GM18502 (cell line): ENCODE measurements around the gene PTPRN2.
"Not testable (repeated sequence)": the region's sequence is repeated elsewhere in the genome, so short reads cannot be mapped to it uniquely, and the experiment has no call there.

Source experiments
- ATAC-seq: cut with Tn5 transposase; IDR thresholded peaks from one replicate; pipeline ENCODE4 v1.9.1; 2021; ENCODE audit warnings: mild to moderate bottlenecking; ENCODE audit not compliant: unreplicated experiment, poor library complexity

The PTPRN2 gene

DNA sequence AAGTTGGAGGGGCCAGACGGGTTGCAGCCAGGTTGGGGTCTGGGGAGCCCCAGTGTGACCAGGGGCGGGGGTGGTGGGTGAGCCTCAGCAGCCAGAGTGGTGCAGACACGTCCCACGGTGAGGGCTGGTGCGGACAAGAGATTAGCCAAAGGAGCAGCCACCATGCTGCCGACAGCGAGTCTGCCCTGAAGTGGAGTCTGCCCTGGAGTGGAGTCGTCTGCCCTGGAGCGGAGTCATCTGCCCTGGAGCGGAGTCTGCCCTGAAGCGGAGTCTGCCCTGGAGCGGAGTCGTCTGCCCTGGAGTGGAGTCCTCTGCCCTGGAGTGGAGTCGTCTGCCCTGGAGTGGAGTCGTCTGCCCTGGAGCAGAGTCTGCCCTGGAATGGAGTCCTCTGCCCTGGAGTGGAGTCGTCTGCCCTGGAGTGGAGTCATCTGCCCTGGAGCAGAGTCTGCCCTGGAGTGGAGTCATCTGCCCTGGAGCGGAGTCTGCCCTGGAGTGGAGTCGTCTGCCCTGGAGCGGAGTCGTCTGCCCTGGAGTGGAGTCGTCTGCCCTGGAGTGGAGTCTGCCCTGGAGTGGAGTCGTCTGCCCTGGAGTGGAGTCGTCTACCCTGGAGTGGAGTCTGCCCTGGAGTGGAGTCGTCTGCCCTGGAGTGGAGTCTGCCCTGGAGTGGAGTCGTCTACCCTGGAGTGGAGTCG, 64.3 kb downstream of the PTPRN2 start:
- ATAC-seq: not testable (repeated sequence)

DNA sequence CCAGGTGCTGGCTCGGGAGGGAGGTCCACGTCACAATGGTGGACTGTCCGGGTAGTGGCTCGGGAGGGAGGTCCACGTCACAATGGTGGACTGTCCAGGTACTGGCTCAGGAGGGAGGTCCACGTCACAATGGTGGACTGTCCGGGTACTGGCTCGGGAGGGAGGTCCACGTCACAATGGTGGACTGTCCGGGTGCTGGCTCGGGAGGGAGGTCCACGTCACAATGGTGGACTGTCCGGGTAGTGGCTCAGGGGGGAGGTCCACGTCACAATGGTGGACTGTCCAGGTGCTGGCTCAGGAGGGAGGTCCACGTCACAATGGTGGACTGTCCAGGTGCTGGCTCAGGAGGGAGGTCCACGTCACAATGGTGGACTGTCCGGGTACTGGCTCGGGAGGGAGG, 65.8 kb downstream of the PTPRN2 start:
- ATAC-seq: not testable (repeated sequence)

DNA sequence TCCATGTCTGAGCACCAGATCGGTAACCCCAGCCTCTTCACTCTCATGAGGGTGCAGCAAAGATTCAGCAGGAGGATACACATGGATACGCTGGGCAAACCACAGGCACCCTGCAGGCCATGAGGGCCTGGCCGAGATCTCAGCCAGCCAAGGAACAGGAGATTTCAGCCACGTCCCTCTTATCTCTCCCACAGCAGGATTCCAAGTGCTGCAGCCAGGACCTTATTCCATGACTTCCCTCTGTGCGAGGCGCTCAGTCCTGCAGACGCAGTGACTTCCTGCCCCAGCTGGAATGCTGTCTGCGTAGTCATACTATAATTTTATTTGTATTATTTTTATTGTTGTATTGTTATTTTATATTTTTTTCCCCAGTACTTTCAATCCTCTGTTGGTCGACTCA, 66.8 kb downstream of the PTPRN2 start:
- ATAC-seq: no peak

DNA sequence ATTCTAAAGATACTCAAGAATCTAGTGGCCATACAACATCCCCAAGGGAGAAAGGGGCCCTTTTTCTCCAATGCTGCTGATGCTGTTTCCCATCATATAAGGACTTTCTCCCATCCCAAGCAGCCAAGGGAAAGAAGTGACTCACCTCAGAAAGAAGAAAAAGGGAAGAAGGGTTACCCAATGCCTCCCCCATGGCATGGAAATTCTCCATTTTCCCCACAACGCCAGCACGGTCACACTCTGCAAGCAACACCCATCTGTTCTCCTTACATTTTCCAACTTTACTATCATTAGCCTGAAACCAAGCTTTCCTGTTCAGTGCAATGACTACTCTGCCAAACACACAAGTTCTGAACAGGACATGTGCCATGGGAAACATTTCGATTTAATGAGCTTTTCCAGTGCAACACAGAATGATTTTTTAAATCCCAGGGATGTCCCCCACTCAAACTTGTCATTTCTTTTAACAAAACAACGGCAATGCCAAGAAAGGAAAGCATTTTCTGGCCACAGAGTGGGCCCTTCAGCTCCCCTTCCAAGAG, 67.9 kb downstream of the PTPRN2 start:
- ATAC-seq: no peak

DNA sequence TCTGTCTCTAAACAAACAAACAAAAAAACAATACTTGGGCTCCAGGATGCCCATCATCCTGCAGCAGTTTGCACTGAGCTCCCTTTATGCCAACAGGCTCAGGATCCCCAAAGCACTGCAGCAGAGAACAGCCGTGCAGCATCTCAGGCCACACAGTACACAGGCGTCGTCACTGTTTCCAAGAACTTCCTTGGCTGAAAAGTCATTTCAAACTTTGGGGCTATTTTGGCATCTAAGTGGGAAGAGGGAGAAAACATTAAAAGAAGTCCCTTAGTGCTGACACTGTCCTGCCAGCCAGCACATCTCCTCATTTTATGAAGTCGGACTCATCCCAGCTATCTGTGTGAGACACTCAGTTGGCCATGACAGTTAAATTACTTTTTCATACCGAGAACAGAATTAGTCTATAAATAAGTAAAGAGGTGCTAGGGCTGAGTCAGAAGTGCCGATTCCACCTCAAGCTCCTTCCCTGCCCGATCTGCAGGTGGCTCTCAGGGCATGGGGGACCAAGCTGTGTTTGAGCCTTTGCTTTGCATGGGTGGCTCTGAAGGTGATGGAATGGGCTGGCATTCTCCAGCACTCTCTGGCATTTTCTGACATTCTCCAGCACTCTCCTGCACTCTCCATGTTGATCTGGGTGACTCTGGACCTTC, 68.5 kb downstream of the PTPRN2 start:
- ATAC-seq: no peak

DNA sequence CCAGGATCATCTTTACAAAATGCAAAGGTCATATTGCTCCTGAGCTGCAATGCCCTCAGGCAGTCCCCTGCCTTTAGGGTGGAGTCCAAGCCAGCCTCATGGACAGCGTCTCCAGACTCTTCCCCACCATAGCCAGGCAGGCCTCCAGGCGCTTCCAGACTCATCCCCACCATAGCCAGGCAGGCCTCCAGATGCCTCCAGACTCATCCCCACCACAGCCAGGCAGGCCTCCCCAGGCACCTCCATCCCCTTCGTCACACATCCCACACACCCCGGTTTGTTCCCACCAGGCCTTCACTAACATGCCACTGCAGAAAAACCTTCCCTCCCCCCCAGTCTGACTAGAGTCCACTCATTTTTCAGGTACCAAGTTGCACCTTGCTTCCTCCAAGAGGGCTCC, 70.1 kb downstream of the PTPRN2 start:
- ATAC-seq: no peak

DNA sequence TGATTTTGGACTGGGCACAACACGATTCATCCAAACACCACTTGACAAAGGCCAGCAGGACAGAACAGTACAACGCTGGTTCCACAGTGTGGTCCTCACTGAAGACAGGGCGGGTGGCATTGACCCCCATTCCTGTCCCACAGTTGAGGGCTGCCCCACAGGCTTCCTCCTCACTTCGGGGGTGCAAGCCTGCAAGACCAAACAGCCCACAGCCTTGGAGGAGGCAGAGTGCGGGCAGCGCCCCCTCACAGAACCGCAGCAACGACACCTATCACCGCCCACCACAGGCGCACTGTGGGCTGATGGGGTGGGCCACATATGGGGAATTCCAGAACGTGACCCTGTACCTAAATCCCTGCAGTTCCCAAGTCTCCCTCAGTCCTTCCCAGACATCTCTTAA, 70.6 kb downstream of the PTPRN2 start:
- no peak for ATAC-seq

DNA sequence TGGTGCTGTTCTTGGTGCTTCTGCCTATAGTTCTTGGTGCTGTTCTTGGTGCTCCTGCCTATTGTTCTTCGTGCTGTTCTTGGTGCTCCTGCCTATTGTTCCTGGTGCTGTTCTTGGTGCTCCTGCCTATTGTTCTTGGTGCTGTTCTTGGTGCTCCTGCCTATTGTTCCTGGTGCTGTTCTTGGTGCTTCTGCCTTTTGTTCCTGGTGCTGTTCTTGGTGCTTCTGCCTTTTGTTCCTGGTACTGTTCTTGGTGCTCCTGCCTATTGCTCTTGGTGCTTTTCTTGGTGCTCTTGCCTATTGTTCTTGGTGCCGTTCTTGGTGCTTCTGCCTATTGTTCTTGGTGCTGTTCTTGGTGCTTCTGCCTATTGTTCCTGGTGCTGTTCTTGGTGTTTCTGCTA, 71.1 kb downstream of the PTPRN2 start:
- ATAC-seq: no peak

DNA sequence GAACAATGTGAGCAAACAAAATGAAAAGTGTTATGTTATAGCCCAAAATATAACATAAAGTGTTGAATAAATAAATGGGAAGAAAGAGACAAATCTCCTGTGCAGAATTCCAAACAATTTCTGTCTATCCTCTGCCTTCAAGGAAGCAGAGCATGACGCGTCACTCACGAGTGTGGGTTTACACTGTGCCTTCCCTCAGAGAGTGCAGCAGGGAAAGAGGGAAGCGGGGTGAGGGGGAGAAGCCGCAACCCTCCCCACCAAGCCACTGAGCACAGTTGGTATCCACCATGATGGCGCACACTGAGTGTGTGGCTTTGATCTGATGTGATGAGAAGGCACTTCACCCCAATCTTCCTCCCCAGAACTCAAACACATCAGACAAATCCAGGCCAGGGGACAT, 74.8 kb downstream of the PTPRN2 start:
- ATAC-seq: no peak

DNA sequence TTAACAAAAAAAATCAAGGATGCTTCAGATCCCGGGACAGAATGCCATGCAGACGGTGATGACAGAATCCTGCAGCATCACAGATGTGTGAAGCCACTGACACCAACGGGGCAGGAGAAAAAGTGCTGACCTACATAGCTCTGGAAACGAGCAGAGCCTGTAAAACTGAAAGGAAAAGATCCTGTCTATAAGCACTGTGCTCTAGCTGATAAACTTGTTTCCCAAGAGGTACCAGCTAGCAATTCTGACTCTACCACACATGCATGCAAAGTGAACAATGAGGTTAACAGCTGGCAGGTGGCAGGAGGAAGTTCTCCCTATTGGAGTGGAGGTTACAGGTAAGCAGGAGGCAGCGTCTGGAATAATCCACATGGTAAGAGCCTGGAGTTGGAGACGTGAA, 75.6 kb downstream of the PTPRN2 start:
- ATAC-seq: no peak

DNA sequence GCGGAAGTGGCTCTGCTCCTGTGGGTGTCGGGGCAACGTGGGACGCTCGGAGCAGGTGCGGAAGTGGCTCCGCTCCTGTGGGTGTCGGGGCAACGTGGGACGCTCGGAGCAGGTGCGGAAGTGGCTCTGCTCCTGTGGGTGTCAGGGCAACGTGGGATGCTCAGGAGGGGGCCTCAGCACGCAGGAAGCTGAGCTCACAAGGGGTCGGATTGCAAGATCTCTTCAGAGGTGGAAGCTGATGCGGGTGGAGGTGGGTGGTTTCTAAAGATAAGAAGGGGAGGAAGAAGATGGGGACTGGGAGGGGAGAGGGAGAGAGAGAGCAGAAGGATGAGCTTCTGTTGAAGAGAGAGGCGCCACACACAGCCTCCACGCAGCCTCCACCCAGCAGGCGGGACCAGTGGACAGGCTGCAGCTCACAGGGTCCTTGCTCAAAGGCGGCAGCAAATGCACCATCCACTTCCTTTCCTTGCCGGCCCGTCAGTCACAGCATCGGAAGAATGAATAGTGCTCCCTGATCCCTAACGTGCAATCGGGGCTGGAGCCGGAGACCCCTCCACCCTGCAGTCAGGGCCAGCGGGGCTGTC, 78.7 kb downstream of the PTPRN2 start:
- ATAC-seq: no peak

DNA sequence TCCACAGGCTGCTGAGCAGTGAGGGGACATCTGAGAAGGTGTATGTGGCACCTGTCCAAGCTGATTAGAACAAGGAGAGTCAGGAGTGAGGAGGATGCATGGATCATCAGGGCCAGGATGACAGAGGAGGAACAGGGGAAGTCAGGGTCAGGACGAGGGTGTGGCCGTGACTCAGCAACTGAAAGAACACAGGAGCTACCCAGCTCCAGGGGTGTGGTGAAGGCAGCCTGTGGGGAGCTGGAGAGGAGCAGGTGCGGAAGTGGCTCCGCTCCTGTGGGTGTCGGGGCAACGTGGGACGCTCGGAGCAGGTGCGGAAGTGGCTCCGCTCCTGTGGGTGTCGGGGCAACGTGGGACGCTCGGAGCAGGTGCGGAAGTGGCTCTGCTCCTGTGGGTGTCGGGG, 79.3 kb downstream of the PTPRN2 start:
- not testable (repeated sequence) for ATAC-seq

DNA sequence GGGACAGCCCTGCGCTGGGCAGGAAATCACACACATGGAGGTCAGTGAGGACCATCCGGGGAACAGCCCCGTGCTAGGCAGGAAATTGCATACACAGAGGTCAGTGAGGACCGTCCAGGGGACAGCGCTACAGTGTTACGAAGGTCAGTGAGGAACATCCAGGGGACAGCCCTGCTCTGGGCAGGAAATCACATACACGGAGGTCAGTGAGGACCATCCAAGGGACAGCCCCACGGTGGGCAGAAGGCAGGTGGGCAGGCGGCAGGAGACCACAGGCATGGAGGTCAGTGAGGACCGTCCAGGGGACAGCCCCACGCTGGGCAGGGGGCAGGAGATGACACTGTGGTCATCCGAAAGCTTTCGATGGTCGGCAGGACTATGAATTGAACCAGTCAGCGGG, 79.7 kb downstream of the PTPRN2 start:
- ATAC-seq: no peak

DNA sequence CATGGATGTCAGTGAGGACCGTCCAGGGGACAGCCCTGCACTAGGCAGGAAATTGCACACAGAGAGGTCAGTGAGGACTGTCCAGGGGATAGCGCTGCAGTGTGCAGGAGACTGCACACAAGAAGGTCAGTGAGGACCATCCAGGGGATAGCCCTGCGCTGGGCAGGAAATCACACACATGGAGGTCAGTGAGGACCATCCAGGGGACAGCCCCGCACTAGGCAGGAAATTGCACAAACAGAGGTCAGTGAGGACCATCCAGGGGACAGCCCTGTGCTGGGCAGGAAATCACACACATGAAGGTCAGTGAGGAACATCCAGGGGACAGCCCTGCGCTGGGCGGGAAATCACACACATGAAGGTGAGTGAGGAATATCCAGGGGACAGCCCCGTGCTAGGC, 80.4 kb downstream of the PTPRN2 start:
- not testable (repeated sequence) for ATAC-seq

DNA sequence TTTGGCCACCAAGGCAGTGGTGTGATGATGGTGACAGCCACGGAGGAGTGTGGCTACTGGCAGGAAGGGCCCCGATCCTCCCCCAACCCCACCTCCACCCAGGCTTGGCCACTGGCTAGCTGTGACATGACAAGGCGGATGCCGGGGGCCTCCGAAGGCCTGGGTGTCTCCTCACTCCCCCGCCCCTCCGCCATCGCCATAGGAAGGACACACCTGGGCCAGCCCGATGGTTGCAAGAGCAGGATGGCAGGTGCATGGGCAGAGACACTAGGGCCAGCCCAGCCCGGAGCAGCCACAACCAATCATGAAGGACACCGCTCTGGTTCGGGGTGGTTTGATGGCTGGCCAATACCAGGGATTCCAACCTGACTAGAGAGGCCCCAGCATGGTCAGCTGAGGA, 81.0 kb downstream of the PTPRN2 start:
- ATAC-seq: no peak

DNA sequence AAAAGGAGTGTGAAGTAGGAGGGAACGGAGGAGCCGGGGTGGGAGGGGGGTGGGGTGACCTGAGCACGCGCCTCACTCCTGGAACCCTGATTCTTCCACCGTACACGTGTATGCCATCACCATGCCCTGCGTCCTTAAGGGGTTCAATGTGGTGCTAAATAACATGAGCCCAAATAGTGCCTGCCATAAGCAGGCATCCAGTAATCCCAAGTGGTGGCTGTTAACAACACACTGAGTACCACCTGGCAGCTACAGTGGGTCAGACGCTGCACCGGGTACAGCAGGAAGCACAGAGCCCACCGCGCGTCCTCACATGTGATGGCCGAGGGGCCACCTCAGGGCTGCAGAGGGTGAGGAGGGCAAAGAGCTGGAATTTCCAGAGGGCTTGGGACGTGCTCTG, 81.9 kb downstream of the PTPRN2 start:
- no peak for ATAC-seq

DNA sequence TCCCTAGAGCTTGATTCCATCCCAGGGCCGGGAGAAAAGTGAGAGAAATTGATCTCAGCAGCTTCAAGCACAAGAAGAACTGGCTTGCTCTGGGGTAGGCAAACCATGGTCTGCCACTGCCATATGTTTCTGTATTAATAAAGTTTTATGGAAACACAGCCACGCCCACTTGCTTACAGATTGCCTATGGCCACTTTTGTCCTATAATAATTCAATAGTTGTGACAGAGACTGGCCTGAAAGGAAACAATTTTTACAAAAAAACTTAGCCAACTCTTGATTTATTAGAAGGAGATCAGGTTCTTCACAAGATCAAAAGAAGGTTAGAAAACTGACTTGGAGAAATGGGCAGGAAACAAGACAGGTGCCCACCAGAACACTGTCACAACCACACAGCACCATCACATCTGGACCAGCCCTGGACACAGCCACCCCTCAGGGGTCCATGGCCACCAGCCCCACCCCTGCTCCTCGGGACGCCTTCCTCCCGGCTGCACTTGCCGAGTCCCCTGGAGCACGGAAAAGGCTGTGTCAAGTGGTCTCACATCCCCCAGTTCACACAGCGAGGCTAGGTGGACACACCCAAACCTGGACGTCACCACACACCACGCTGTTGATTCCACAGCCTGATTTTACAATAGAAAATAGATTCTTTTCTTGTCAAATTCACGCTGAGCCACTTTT, 85.4 kb downstream of the PTPRN2 start:
- no peak for ATAC-seq

DNA sequence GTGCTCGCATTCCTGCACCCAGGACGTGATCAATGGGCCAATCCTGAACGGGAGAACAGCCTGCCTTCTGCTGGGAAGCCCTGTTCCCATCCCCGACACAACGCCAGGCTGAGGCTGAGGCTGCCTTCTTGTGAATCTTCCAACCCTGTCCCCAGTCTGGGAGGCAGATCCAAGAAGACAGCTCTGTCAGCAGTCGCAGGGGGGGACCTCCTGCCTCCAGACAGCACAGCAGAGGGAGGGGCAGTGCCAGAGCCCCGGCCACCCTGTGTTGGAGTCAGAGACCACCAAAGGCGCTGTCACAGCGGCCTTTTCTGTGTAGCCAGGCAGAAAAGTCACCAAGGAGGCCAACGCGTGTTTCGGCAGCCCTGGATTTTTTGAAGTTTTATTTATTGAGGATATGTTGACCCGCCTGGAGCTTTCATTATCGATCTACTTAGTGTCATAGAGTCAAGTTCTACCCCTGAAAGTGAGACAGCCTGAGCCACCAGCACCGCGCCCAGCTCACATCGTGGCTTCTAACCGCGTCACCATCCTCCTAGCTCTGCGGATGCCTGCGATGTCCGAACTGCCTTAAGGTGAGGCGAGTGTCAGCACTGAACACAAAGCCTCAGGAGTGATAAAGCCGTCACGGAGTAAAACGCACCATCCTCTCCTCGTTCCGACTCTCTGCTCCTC, 86.1 kb downstream of the PTPRN2 start:
- ATAC-seq: no peak

DNA sequence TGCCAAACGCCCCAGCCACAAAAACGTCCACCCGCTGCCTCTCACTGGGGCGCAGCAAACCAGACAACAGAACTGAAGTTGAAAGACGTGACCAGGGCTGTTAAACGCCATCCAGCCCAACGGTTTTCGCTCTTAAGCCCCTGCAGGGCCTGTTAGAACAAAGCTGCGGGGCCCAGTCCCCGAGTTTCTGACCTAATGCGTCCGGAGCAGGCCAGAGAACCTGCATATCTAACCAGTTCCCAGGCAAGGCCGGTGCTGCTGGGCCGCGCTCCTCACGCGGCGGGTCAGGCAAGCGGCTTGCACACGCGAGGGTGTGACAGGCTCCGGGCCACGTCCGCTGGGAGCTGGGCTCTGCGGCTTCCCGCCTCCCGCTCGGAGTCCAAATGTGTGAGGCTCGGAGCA, 87.0 kb downstream of the PTPRN2 start:
- no peak for ATAC-seq

DNA sequence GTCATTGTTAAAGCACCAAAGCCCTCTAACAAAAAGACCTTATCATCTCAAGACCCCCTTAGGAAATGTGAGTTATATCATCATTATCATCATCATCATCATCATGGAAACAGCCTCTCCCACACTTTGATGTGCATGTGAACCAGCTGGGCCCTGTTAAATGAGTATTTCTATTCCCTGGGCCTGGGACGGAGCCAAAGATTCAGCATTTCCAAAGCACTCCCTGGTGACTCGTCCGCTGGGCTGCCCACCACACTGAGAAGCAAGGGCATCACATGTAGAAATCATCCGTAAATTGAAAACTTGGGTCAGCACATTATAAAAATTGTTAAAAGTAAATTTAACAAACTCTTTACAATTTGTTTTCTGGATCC, 88.6 kb downstream of the PTPRN2 start:
- no peak for ATAC-seq
